ENCODE results near the gene TEX22. TPM values are rescaled to one million over a fixed set of nuclear protein-coding genes. Genes with fewer than 3 reads are reported as not detected.

Gene TEX22
- total and polyA plus RNA-seq, 8 donors = 0.18 to 0.35 TPM; not detected in 6

- Histone ChIP-seq H3K27ac (no peak overlapping the region), H3K9me3 (no peaks in the 10 kb centered on the region), H3K27me3 (no peaks in the 10 kb centered on the region), H3K36me3 (peaks cover 27 to 74% (median 72%) of the 10 kb centered on the region in 4 donors), H3K4me1 (peaks cover 0 to 19% (median 14%) of the 10 kb centered on the region in 4 donors), H3K4me3 (no peak overlapping the region)
- WGBS, 5 donors = 90 to 94% (median 92%) methylated on average over 24 to 33 of the region's 33 CpGs
- no peak for DNase-seq
- TF ChIP-seq CTCF (IDR thresholded peaks at IDR 0.05) = no peak
- TF ChIP-seq POLR2AphosphoS5 (IDR thresholded peaks at IDR 0.05) = no peak
- no peak for TF ChIP-seq POLR2A (IDR thresholded peaks at IDR 0.05)
- no peak for TF ChIP-seq EP300 (IDR thresholded peaks at IDR 0.05)
- intact Hi-C loops (cut with DNase I; ENCODE audit: low total_unique reads) = loop anchor here (10.0 kb wide), 1 partner anchor 118 kb away; no protein-coding TSS in a partner anchor
Measured at GRCh38 chr14:105386581-105387529, 11.5 kb upstream of the TEX22 start.

- Histone ChIP-seq H3K9me3 (no peaks in the 10 kb centered on the region), H3K4me3 (no peak overlapping the region), H3K4me1 (peaks cover 0 to 19% (median 14%) of the 10 kb centered on the region in 4 donors), H3K27ac (no peak overlapping the region), H3K36me3 (peaks cover 27 to 70% (median 68%) of the 10 kb centered on the region in 4 donors), H3K27me3 (no peaks in the 10 kb centered on the region)
- TF ChIP-seq POLR2A (IDR thresholded peaks at IDR 0.05) (no peak), EP300 (IDR thresholded peaks at IDR 0.05) (no peak)
- DNase-seq = no peak
- intact Hi-C loops (cut with DNase I; ENCODE audit: low total_unique reads) = loop anchor here (10.0 kb wide), 1 partner anchor 117 kb away; no protein-coding TSS in a partner anchor
- 78 to 92% (median 90%) methylated on average over 3 to 10 of the region's 10 CpGs for WGBS, 5 donors
Measured at GRCh38 chr14:105387530-105387922, 10.8 kb upstream of the TEX22 start.

- intact Hi-C loops (cut with DNase I; ENCODE audit: low total_unique reads) = loop anchor here (10.0 kb wide), 1 partner anchor 116 kb away; no protein-coding TSS in a partner anchor
- Histone ChIP-seq H3K4me1 (peaks cover 0 to 19% (median 14%) of the 10 kb centered on the region in 4 donors), H3K27me3 (no peaks in the 10 kb centered on the region), H3K9me3 (no peaks in the 10 kb centered on the region), H3K36me3 (peaks cover 19 to 69% (median 66%) of the 10 kb centered on the region in 4 donors), H3K4me3 (no peak overlapping the region), H3K27ac (no peak overlapping the region)
- no peak for TF ChIP-seq EP300 (IDR thresholded peaks at IDR 0.05)
- no peak for TF ChIP-seq POLR2A (IDR thresholded peaks at IDR 0.05)
- TF ChIP-seq CTCF (IDR thresholded peaks at IDR 0.05) = no peak
- no peak for TF ChIP-seq POLR2AphosphoS5 (IDR thresholded peaks at IDR 0.05)
- DNase-seq = no peak
- 87 to 92% (median 89%) methylated on average over 9 to 25 of the region's 25 CpGs for WGBS, 5 donors
Measured at GRCh38 chr14:105388110-105388951, 10.0 kb upstream of the TEX22 start.

GRCh38 chr14:105388976-105389375, 9.4 kb upstream of the TEX22 start:
- no peak for DNase-seq
- 87 to 94% (median 93%) methylated on average over 13 to 16 of the region's 16 CpGs for WGBS, 5 donors
- Histone ChIP-seq H3K36me3 (peaks cover 14 to 64% (median 60%) of the 10 kb centered on the region in 4 donors), H3K4me1 (peaks cover 0 to 19% (median 14%) of the 10 kb centered on the region in 4 donors), H3K9me3 (no peaks in the 10 kb centered on the region), H3K27ac (peak overlapping the region in 2 of 5 donors; percentile 54 to 67), H3K4me3 (no peak overlapping the region), H3K27me3 (no peaks in the 10 kb centered on the region)
- no peak for TF ChIP-seq CTCF (IDR thresholded peaks at IDR 0.05)
- TF ChIP-seq POLR2AphosphoS5 (IDR thresholded peaks at IDR 0.05) = no peak
- no peak for TF ChIP-seq EP300 (IDR thresholded peaks at IDR 0.05)
- TF ChIP-seq POLR2A (IDR thresholded peaks at IDR 0.05) = no peak
- intact Hi-C loops (cut with DNase I; ENCODE audit: low total_unique reads) = loop anchor here (10.0 kb wide), 1 partner anchor 116 kb away; no protein-coding TSS in a partner anchor

Measured in stomach (tissue), 9 donors.